A549 treated with Hydrocortisone at 1 μM for 4 hours (cell line): ENCODE measurements around the gene OR8B8. TPM values are rescaled to one million over a fixed set of nuclear protein-coding genes. Genes with fewer than 3 reads are reported as not detected.

Experiments
- total RNA-seq: library from RNA; stranded (reverse); fragments of 200-300 nt; extraction: Qiagen RNA extraction; gene quantifications from 5 replicates; pipeline ENCODE4 v1.2.3, GENCODE V29; 2022

Gene OR8B8
- not detected in 5 replicates for total RNA-seq

GRCh38 chr11:124445646-124446150, at the start of gene OR8B8:
OR8B8 (minus strand) TSS chr11:124445696; CDS start chr11:124441085, 4,611 bp downstream.

GRCh38 chr11:124424384-124424921, 21.0 kb downstream of the OR8B8 start, which contains the start of gene OR8B4:
OR8B4 (minus strand) TSS chr11:124424871; CDS start chr11:124424871, 0 bp downstream.

GRCh38 chr11:124398924-124399323, 46.6 kb downstream of the OR8B8 start, which contains the start of gene OR8B3:
OR8B3 (minus strand) TSS chr11:124399024; CDS start chr11:124397351, 1,673 bp downstream.

Other genes starting within 250 kb of the OR8B8 start
- not detected in 5 replicates for gene OR8G1, start 204.6 kb downstream of the OR8B8 start, total RNA-seq
- not detected in 5 replicates for gene OR8G5, start 189.3 kb downstream of the OR8B8 start, total RNA-seq
- not detected in 5 replicates for gene OR8D1, start 131.7 kb downstream of the OR8B8 start, total RNA-seq
- not detected in 5 replicates for gene OR8D2, start 125.5 kb downstream of the OR8B8 start, total RNA-seq
- not detected in 5 replicates for gene OR8B2, start 61.2 kb downstream of the OR8B8 start, total RNA-seq
- not detected in 5 replicates for gene OR8B3, start 46.7 kb downstream of the OR8B8 start, total RNA-seq
- not detected in 5 replicates for gene OR8B4, start 20.8 kb downstream of the OR8B8 start, total RNA-seq
- gene OR8B12, start 98.0 kb upstream of the OR8B8 start, total RNA-seq, result not detected in 5 replicates
- gene OR8A1, start 124.3 kb upstream of the OR8B8 start, total RNA-seq, result not detected in 5 replicates
- gene PANX3, start 165.7 kb upstream of the OR8B8 start, total RNA-seq, result not detected in 5 replicates
- gene TBRG1, start 177.2 kb upstream of the OR8B8 start, total RNA-seq, result 16.0 to 17.5 TPM (median 16.3 TPM) in 5 replicates
- gene SIAE, start 228.0 kb upstream of the OR8B8 start, total RNA-seq, result 14.3 to 15.8 TPM (median 15.0 TPM) in 5 replicates
- 16.2 to 24.4 TPM (median 18.4 TPM) in 5 replicates for gene SPA17, start 228.2 kb upstream of the OR8B8 start, total RNA-seq